Astrocyte (in vitro differentiated cells and primary cell): ENCODE data around the gene ARSK. TPM values are rescaled to one million over a fixed set of nuclear protein-coding genes. Genes with fewer than 3 reads are reported as not detected.

Experiments
- DNase-seq: peaks from one replicate; pipeline ENCODE4 v3.0.0-alpha.2; 2010; ENCODE audit warnings: low read depth
- FAIRE-seq: peaks from 2 replicates; lab custom pipeline; 2011; peaks lifted over from hg19 to GRCh38; lab: Jason Lieb, UNC
- H2AFZ ChIP-seq: 2 replicates; pipeline ENCODE4 v1.6.0; 2012; ENCODE audit warnings: low read depth, low read length, inconsistent platforms
- H3K27ac ChIP-seq: 2 replicates; pipeline ENCODE4 v1.5.1; 2011; ENCODE audit warnings: low read depth, low read length, inconsistent platforms
- H3K27me3 ChIP-seq: 2 replicates; pipeline ENCODE4 v1.6.0; 2011; ENCODE audit warnings: low read length, inconsistent platforms; ENCODE audit not compliant: insufficient read depth
- H3K36me3 ChIP-seq: 2 replicates; pipeline ENCODE4 v1.5.1; 2011; ENCODE audit warnings: low read length, inconsistent platforms; ENCODE audit not compliant: insufficient read depth
- H3K4me1 ChIP-seq: 2 replicates; pipeline ENCODE4 v1.5.1; 2011; ENCODE audit warnings: low read length, inconsistent platforms; ENCODE audit not compliant: insufficient read depth
- H3K4me2 ChIP-seq: 2 replicates; pipeline ENCODE4 v1.6.0; 2012; ENCODE audit warnings: low read length, inconsistent platforms
- H3K4me3 ChIP-seq: 2 replicates; pipeline ENCODE4 v1.5.1; 2011; ENCODE audit warnings: low read depth, mild to moderate bottlenecking, low read length, inconsistent platforms; ENCODE audit not compliant: insufficient read depth
- H3K79me2 ChIP-seq: 2 replicates; pipeline ENCODE4 v1.6.0; 2012; ENCODE audit warnings: mild to moderate bottlenecking, low read length, inconsistent platforms; ENCODE audit not compliant: insufficient read depth
- H3K9ac ChIP-seq: 2 replicates; pipeline ENCODE4 v1.6.0; 2012; ENCODE audit warnings: mild to moderate bottlenecking, low read length, inconsistent platforms
- H3K9me3 ChIP-seq: 2 replicates; pipeline ENCODE4 v1.5.1; 2012; ENCODE audit warnings: low read depth, mild to moderate bottlenecking, low read length, inconsistent platforms; ENCODE audit not compliant: insufficient read depth
- H4K20me1 ChIP-seq: 2 replicates; pipeline ENCODE4 v1.6.0; 2012; ENCODE audit warnings: low read length, inconsistent platforms; ENCODE audit not compliant: insufficient read depth
- H3K27ac Mint-ChIP-seq: one replicate; pipeline ENCODE4 v1.8.0; 2021; ENCODE audit warnings: mild to moderate bottlenecking, mixed read lengths; ENCODE audit not compliant: unreplicated experiment
- H3K27me3 Mint-ChIP-seq: one replicate; pipeline ENCODE4 v1.8.0; 2021; ENCODE audit warnings: low read depth, mixed read lengths; ENCODE audit not compliant: unreplicated experiment
- H3K36me3 Mint-ChIP-seq: one replicate; pipeline ENCODE4 v1.8.0; 2021; ENCODE audit warnings: low read depth, mixed read lengths; ENCODE audit not compliant: unreplicated experiment
- H3K4me1 Mint-ChIP-seq: one replicate; pipeline ENCODE4 v1.8.0; 2021; ENCODE audit warnings: low read depth, mixed read lengths; ENCODE audit not compliant: unreplicated experiment
- H3K4me3 Mint-ChIP-seq: one replicate; pipeline ENCODE4 v1.8.0; 2021; ENCODE audit warnings: mild to moderate bottlenecking, moderate library complexity, mixed read lengths; ENCODE audit not compliant: unreplicated experiment
- H3K9me3 Mint-ChIP-seq: one replicate; pipeline ENCODE4 v1.8.0; 2021; ENCODE audit warnings: mild to moderate bottlenecking, mixed read lengths; ENCODE audit not compliant: unreplicated experiment
- EZH2 ChIP-seq: IDR thresholded peaks from 2 replicates; pipeline ENCODE4 v1.6.1; 2012; ENCODE audit warnings: mild to moderate bottlenecking, low read length, inconsistent platforms; ENCODE audit not compliant: insufficient read depth
- total RNA-seq: library from RNA; stranded (reverse); gene quantifications from 2 replicates; pipeline ENCODE4 v1.2.1, GENCODE V29; 2021
- TF ChIP-seq, protein P1 (sequence below): IDR thresholded peaks from 2 replicates; pipeline ENCODE4 v1.5.1; 2011; ENCODE audit warnings: low read depth, mild to moderate bottlenecking, inconsistent platforms, low read length, moderate library complexity; ENCODE audit not compliant: insufficient read depth

Gene ARSK
- total RNA-seq, 1 donor from 2014 or later, result 9.0 TPM

DNA sequence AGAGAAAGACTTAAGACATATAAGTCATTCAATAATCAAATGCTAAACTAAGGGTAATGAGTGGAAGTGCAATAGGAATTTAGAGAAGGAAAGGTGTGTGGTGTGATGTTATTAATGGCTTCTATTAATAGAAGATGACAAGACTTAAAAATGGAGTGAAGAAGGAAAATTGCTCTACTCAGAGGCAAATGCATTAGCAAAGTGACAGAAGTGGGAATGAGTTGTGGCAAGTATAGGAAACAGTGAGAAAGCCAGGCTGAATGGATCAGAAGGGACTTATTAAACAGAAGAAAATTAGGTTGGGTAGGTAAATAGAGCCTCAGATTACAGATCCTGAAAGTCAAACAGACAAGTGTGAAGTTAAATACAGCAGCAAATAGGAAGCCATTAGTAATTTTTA lies 5.9 kb upstream of the ARSK start:
- H3K4me3 ChIP-seq, result no peak overlapping the region
- no peak overlapping the region for H3K4me2 ChIP-seq
- no peak overlapping the region for H2AFZ ChIP-seq
- H3K27ac ChIP-seq, result no peak overlapping the region
- H3K27me3 ChIP-seq, result no peaks in the 10 kb centered on the region
- DNase-seq (no peak), FAIRE-seq (no peak)
- Mint-ChIP-seq H3K27me3 (no peaks in the 10 kb centered on the region), H3K4me1 (peaks cover under 1% of the 10 kb centered on the region), H3K4me3 (no peak overlapping the region), H3K36me3 (peaks cover 6% of the 10 kb centered on the region), H3K27ac (no peak overlapping the region), H3K9me3 (no peaks in the 10 kb centered on the region)
- peaks cover 9% of the 10 kb centered on the region for H4K20me1 ChIP-seq
- peaks cover 3% of the 10 kb centered on the region for H3K4me1 ChIP-seq
- TF ChIP-seq, protein P1, sequence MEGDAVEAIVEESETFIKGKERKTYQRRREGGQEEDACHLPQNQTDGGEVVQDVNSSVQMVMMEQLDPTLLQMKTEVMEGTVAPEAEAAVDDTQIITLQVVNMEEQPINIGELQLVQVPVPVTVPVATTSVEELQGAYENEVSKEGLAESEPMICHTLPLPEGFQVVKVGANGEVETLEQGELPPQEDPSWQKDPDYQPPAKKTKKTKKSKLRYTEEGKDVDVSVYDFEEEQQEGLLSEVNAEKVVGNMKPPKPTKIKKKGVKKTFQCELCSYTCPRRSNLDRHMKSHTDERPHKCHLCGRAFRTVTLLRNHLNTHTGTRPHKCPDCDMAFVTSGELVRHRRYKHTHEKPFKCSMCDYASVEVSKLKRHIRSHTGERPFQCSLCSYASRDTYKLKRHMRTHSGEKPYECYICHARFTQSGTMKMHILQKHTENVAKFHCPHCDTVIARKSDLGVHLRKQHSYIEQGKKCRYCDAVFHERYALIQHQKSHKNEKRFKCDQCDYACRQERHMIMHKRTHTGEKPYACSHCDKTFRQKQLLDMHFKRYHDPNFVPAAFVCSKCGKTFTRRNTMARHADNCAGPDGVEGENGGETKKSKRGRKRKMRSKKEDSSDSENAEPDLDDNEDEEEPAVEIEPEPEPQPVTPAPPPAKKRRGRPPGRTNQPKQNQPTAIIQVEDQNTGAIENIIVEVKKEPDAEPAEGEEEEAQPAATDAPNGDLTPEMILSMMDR, result no peak
- no peak for TF ChIP-seq EZH2
- H3K79me2 ChIP-seq, result peaks cover 63% of the 10 kb centered on the region
- H3K36me3 ChIP-seq, result peaks cover 28% of the 10 kb centered on the region
- H3K9ac ChIP-seq, result no peak overlapping the region
- H3K9me3 ChIP-seq, result no peaks in the 10 kb centered on the region

DNA sequence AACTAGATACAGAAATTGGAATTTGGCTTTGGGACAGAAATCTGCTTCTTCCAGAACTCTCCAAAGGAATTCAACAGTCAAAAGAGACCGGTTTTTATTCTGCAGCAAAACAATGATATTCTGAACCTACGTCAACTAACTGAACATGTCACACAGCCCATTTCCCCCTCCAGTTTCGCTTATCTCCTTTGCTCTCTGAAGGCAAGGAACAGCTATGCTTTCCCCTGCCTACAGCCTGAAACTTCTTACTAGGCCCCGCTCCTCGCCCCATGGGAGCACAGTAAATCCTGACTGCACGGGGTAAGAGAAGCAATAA lies 612 bp upstream of the ARSK start:
- Histone ChIP-seq H3K4me3 (peak overlapping the region; percentile 97), H3K9ac (peak overlapping the region; percentile 89), H4K20me1 (no peaks in the 10 kb centered on the region), H3K27ac (peak overlapping the region; percentile 88), H3K27me3 (no peaks in the 10 kb centered on the region), H3K79me2 (peaks cover 60% of the 10 kb centered on the region), H3K4me2 (peak overlapping the region; percentile 95), H2AFZ (peak overlapping the region; percentile 91), H3K9me3 (no peaks in the 10 kb centered on the region), H3K4me1 (peaks cover 8% of the 10 kb centered on the region), H3K36me3 (no peaks in the 10 kb centered on the region)
- Mint-ChIP-seq H3K27me3 (no peaks in the 10 kb centered on the region), H3K27ac (peak overlapping the region; percentile 89), H3K4me1 (peaks cover 8% of the 10 kb centered on the region), H3K9me3 (no peaks in the 10 kb centered on the region), H3K4me3 (peak overlapping the region; percentile 93), H3K36me3 (peaks cover 3% of the 10 kb centered on the region)
- DNase-seq, result no peak
- FAIRE-seq, result no peak
- no peak for TF ChIP-seq EZH2
- TF ChIP-seq, protein P1, result no peak

DNA sequence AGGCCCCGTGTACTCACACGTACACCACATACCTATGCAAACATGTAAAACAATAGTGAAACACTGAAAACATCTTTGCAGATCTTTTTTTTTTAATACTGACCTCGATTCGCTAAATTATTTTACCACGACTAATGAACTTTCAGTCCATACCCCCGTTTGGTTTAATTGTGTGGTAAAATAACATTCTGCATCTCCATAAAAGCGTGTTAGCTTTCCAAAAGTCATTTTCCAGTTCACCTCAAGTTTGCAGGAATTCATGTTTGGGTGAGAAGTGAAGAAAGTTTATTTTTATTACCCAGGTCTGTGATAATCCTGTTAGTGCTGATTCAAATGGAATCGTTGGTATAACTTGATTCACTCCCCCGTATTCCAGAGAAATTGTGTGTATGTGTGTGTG lies 652 bp downstream of the ARSK start:
- H3K4me1 Mint-ChIP-seq, result peaks cover 8% of the 10 kb centered on the region
- FAIRE-seq (no peak), DNase-seq (no peak)
- peak overlapping the region; percentile 91 for H2AFZ ChIP-seq
- no peaks in the 10 kb centered on the region for H4K20me1 ChIP-seq
- H3K9ac ChIP-seq, result peak overlapping the region; percentile 89
- peak overlapping the region; percentile 93 for H3K4me3 Mint-ChIP-seq
- no peaks in the 10 kb centered on the region for H3K9me3 ChIP-seq
- H3K27me3 ChIP-seq, result no peaks in the 10 kb centered on the region
- peak overlapping the region; percentile 97 for H3K4me3 ChIP-seq
- H3K27me3 Mint-ChIP-seq, result no peaks in the 10 kb centered on the region
- H3K27ac Mint-ChIP-seq, result peak overlapping the region; percentile 89
- H3K36me3 ChIP-seq, result no peaks in the 10 kb centered on the region
- H3K4me2 ChIP-seq, result peak overlapping the region; percentile 95
- TF ChIP-seq, protein P1, result no peak
- no peak for TF ChIP-seq EZH2
- H3K27ac ChIP-seq, result peak overlapping the region; percentile 88
- H3K9me3 Mint-ChIP-seq, result no peaks in the 10 kb centered on the region
- peaks cover 3% of the 10 kb centered on the region for H3K36me3 Mint-ChIP-seq
- peaks cover 8% of the 10 kb centered on the region for H3K4me1 ChIP-seq
- H3K79me2 ChIP-seq, result peaks cover 53% of the 10 kb centered on the region
